ENCODE results near the gene TIAM2.

- TF ChIP-seq CTCF (IDR thresholded peaks at IDR 0.05; ENCODE audit: insufficient read depth, low read length) (no peak), GABPA (IDR thresholded peaks at IDR 0.05; ENCODE audit: low read depth) (no peak), POLR2AphosphoS5 (IDR thresholded peaks at IDR 0.05; ENCODE audit: low read depth) (no peak), REST (IDR thresholded peaks at IDR 0.05; ENCODE audit: insufficient replicate concordance, low read depth) (no peak)
Observed at GRCh38 chr6:155222506-155222905, 227.4 kb downstream of the TIAM2 start.
